Measurements from ENCODE around the gene LRP6. TPM values are rescaled to one million over a fixed set of nuclear protein-coding genes. Genes with fewer than 3 reads are reported as not detected.
A peak's percentile ranks its signal among the peaks of the same experiment; 100 is the strongest.

LRP6 gene
- total and polyA plus RNA-seq, 2 experiments from 2014 or later, result 29.1 to 73.8 TPM

GRCh38 chr12:12297201-12297830, 30.5 kb upstream of the LRP6 start:
- TF ChIP-seq ZNF331 (CRISPR knock-in tag; IDR thresholded peaks at IDR 0.05; ENCODE audit: low read depth) (no peak), NANOG (IDR thresholded peaks at IDR 0.05; ENCODE audit: borderline replicate concordance) (no peak), ZNF114 (CRISPR knock-in tag; IDR thresholded peaks at IDR 0.05) (no peak), EZH2phosphoT487 (IDR thresholded peaks at IDR 0.05; ENCODE audit: unreplicated experiment) (no peak), REST (IDR thresholded peaks at IDR 0.05; ENCODE audit: unreplicated experiment) (no peak), STAT1 (IDR thresholded peaks at IDR 0.05; ENCODE audit: unreplicated experiment) (no peak), EZH2 (IDR thresholded peaks at IDR 0.05; ENCODE audit: low read depth, unreplicated experiment) (no peak), ZNF462 (CRISPR knock-in tag; IDR thresholded peaks at IDR 0.05) (no peak), CREB1 (CRISPR knock-in tag; IDR thresholded peaks at IDR 0.05; ENCODE audit: low read depth) (no peak), JUNB (IDR thresholded peaks at IDR 0.05; ENCODE audit: unreplicated experiment) (no peak)
- Histone ChIP-seq H3F3A (replicated peaks; ENCODE audit: low read depth) (no peaks in the 10 kb centered on the region), H3K4me1 (ENCODE audit: insufficient read depth) (peaks cover 15% of the 10 kb centered on the region; the same call in 1 of the 2 replicates), H2AFZ (peak overlapping the region; percentile 69), H3K9me2 (ENCODE audit: insufficient read depth) (no peaks in the 10 kb centered on the region), H4K20me1 (replicated peaks; ENCODE audit: insufficient read depth) (no peaks in the 10 kb centered on the region), H3K79me2 (replicated peaks; ENCODE audit: insufficient read depth) (no peaks in the 10 kb centered on the region), H3K4me2 (no peak overlapping the region), H3K36me3 (ENCODE audit: insufficient read depth) (no peaks in the 10 kb centered on the region), H3K4me3 (no peak overlapping the region), H3K27me3 (ENCODE audit: insufficient read depth) (no peaks in the 10 kb centered on the region), H3K27ac (ENCODE audit: low read depth) (no peak overlapping the region)
- Mint-ChIP-seq H3K9me3 (peaks cover 5% of the 10 kb centered on the region; the same call in 1 of the 3 replicates), H3K27ac (no peak overlapping the region), H3K4me1 (peaks cover 25% of the 10 kb centered on the region), H3K4me3 (no peak overlapping the region), H3K27me3 (ENCODE audit: insufficient read depth, low read depth, poor library complexity) (peaks cover 4% of the 10 kb centered on the region), H3K36me3 (ENCODE audit: low read depth) (no peaks in the 10 kb centered on the region)
- DNase-seq (ENCODE audit: low spot score) (no peak), ATAC-seq (no peak)
